ENCODE measurements around the gene ZNF740.
A peak's percentile ranks its signal among the peaks of the same experiment; 100 is the strongest.

Gene ZNF740

DNA sequence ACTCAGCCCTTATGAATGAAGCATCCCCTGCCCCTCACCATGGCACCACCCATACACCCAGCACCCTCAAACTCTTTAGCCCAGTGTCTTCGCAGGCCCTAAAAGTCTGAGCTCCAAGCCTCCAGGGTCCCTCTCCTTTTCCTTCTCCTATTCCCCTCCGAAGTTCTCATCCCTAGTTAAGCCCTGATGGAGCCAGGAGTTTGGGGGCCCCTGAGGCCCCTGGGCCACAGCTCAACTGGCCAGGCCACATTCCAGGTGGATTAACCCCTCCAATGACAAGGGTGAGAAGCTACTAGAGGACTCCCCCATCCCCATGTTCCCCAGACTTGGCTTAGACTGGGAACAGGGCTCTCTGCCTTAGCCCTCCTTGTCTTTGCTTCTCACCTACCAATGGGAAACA lies 48.9 kb downstream of the ZNF740 start:
- no peak for TF ChIP-seq POLR2A (IDR thresholded peaks at IDR 0.05; ENCODE audit: low read depth, low read length)
- FAIRE-seq (no peak), DNase-seq (ENCODE audit: insufficient read length, low spot score) (no peak)

- FAIRE-seq (no peak), DNase-seq (ENCODE audit: insufficient read length, low spot score) (no peak)
- no peak for TF ChIP-seq POLR2A (IDR thresholded peaks at IDR 0.05; ENCODE audit: low read depth, low read length)
Observed at GRCh38 chr12:53230108-53230845, 49.8 kb downstream of the ZNF740 start.

GRCh38 chr12:53231671-53231920 lies 51.1 kb downstream of the ZNF740 start:
- DNase-seq (ENCODE audit: insufficient read length, low spot score) (no peak), FAIRE-seq (no peak)
- TF ChIP-seq POLR2A (IDR thresholded peaks at IDR 0.05; ENCODE audit: low read depth, low read length): no peak

DNA sequence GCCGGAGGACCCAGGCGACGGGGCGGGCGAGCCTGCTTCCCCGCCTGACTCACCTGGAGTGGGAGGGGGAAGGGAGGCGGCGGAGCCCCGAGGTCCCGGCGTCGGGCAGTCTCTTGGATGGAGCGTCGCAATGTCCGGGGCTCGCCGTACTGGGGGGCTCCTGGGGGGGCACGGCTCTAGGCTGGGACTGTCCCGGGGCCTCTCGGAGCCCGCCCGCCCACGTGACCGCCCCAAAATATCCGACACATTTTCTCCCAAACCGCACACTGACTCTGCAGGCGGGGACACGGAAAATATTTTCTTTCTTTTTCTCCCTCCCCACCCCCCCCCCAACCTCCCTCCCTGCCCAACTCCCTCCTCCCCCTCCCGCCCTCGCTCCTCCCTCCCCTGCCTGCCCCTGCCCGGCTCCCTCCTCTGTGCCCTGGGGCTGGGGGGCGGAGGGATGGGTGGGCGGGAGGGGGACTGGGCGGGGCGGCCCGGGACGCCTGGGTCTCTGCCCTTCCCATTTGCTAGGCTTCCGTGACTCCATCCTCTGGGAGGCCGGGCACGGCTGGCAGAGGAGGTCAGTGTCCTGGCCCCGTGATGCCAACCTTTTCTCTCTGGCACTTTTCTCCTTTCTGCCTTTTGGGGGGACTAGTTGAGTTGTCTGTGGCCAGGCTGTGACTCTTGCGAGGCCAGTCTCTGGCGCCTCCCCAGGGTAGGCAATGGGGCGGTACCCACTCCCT lies 51.6 kb downstream of the ZNF740 start, which contains the start of gene RARG:
RARG (minus strand) TSS at position 289 of the 725 bp plus-strand sequence. CDS start 4,664 bp downstream, outside the sequence.
- no peak for FAIRE-seq
- peak; percentile 40; the same call in 1 of the 2 replicates for TF ChIP-seq POLR2A (IDR thresholded peaks at IDR 0.05; ENCODE audit: low read depth, low read length)
- DNase-seq (ENCODE audit: insufficient read length, low spot score): peak; percentile 75

DNA sequence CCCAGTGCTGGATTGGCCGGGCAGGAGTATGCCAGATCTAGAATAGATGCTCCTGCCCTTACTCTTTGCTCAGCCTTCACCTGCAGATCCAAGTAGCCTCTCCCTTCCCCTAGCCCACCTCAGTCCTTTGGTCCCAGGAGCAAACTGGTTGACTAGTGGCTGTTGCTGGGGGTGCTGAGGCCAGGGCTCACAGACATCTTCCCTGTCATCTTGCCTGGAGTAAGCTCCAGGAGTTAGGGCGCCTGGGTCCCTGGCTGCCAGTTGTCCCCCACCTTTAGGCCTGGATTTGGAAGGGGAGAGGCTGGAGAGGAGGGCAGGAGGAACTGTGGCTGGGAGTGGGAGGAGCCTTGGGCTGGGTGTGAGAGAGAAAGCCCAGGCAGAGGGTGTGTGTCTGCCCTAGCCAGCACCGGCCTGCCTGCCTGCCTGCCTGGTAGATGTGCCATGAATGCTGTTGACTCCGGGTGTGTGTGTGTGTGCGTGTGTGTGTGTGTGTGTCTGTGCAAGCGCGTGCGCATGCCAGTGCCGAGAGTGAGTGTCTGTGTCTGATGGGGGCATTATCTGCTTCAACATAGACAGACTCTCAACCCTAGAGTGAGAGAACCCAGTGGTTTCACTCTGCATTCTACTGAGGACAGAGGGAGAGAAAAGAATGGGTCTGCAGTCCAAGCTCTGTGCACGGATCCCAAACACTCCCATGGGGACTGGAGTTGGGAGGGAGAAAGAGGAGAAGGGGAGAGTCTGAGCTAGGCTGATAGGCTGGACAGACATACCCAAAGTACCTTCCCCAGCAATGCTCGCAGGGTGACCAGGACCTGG lies 52.3 kb downstream of the ZNF740 start:
- no peak for TF ChIP-seq POLR2A (IDR thresholded peaks at IDR 0.05; ENCODE audit: low read depth, low read length)
- FAIRE-seq (no peak), DNase-seq (ENCODE audit: insufficient read length, low spot score) (peak; percentile 64)

GRCh38 chr12:53233671-53234121 lies 53.2 kb downstream of the ZNF740 start:
- FAIRE-seq (no peak), DNase-seq (ENCODE audit: insufficient read length, low spot score) (no peak)
- no peak for TF ChIP-seq POLR2A (IDR thresholded peaks at IDR 0.05; ENCODE audit: low read depth, low read length)

DNA sequence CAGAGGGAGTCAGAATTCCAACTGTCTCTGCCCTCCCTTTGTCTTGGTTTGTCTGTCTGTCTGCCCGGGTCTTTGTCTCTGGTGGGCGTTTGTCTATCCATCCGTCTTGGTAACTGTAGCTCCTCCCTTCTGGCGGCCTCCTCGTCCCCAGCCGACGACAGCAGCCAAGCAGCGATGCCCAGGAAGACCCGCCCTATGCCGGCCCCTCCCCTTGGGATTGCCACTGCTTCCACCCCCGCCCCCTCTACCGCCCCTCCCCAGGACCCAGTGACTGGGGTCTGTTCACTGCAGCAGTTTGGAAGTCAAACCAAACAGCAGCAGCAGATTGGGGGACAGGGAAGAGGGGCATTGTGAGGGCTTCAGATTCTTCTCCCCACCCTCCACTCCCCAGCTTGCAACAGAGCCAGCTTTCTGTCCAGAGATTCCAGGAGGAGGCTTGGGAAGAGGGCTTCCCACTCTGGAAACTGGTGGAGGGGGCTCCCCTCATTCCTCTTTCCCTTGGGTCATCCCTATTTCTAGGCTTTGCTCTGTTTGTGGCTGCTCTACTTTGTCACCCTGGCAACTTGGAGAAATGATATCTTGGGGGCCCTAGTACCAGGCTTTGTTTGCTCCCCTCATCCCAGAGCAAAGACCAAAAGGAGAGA lies 53.9 kb downstream of the ZNF740 start:
- no peak for FAIRE-seq
- DNase-seq (ENCODE audit: insufficient read length, low spot score): no peak
- no peak for TF ChIP-seq POLR2A (IDR thresholded peaks at IDR 0.05; ENCODE audit: low read depth, low read length)

DNA sequence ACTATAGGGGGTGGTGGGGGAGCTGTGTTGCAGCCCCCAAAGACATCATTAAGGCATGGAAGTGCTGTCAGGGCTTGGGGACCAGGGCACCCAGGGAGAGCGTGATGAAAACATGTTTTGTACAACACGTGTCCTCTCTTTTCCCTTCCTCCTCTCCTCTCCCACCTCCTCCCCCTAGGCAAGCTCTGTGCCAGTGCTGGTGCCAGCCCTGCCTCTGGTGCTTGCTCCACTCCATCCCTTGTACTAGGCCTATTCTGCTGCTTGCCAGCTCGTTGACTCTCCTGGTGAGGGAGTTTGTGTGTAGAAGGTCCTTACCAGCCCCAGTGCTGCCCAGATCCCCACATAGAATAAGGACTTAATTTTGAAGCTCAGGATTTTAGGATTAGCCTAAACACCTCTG lies 54.6 kb downstream of the ZNF740 start:
- DNase-seq (ENCODE audit: insufficient read length, low spot score): no peak
- no peak for TF ChIP-seq POLR2A (IDR thresholded peaks at IDR 0.05; ENCODE audit: low read depth, low read length)
- no peak for FAIRE-seq

GRCh38 chr12:53235742-53236442 lies 55.4 kb downstream of the ZNF740 start:
- DNase-seq (ENCODE audit: insufficient read length, low spot score) (no peak), FAIRE-seq (no peak)
- no peak for TF ChIP-seq POLR2A (IDR thresholded peaks at IDR 0.05; ENCODE audit: low read depth, low read length)

- FAIRE-seq (no peak), DNase-seq (ENCODE audit: insufficient read length, low spot score) (no peak)
- no peak for TF ChIP-seq POLR2A (IDR thresholded peaks at IDR 0.05; ENCODE audit: low read depth, low read length)
Observed at GRCh38 chr12:53236443-53237111, 56.1 kb downstream of the ZNF740 start.

- FAIRE-seq (no peak), DNase-seq (ENCODE audit: insufficient read length, low spot score) (no peak)
- no peak for TF ChIP-seq POLR2A (IDR thresholded peaks at IDR 0.05; ENCODE audit: low read depth, low read length)
Observed at GRCh38 chr12:53239643-53240258, 59.2 kb downstream of the ZNF740 start.

DNA sequence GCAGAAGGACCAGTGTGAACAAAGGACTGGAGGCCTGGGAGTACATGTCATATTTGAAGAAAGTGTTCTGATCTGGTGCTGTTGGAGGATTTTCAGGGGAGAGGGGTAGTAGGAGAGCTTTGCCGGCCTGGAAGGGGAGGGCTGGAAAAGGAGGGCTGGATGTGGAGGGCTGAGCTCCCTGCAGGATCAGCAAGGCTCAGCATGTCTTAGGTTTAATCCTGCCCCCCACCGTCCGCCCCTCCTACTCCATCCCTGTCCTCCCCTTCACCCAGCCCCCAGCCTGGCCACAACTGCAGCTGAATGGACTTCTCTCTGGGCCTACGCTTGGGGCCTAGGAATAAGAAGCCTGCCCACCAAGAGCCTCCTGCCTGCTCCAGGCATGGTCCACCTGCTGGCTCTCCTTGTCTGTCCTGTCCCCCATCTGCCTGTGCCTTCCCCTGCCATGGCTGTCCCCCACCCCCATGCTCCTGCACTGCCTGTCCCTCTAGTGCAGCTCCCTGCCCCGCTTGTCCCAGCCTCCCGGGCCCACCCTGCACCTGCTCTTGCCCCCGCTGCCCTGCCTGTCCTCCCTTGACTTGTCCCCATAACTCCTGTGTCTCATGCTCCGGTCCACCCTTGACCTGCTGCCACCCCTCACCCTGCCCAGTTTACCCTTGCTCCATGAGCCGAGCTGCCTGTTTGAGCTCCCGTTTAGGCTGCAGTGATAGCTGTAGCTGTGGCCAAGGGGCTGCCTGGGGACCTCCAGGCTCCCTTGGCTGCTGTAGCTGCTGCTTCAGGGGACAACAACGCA lies 61.3 kb downstream of the ZNF740 start:
- DNase-seq (ENCODE audit: insufficient read length, low spot score) (no peak), FAIRE-seq (no peak)
- no peak for TF ChIP-seq POLR2A (IDR thresholded peaks at IDR 0.05; ENCODE audit: low read depth, low read length)
